ENCODE data around the gene MYRIP. TPM values are rescaled to one million over a fixed set of nuclear protein-coding genes. Genes with fewer than 3 reads are reported as not detected.

Gene MYRIP
- total RNA-seq, 2 donors from 2014 or later = 4.8 to 9.3 TPM

DNA sequence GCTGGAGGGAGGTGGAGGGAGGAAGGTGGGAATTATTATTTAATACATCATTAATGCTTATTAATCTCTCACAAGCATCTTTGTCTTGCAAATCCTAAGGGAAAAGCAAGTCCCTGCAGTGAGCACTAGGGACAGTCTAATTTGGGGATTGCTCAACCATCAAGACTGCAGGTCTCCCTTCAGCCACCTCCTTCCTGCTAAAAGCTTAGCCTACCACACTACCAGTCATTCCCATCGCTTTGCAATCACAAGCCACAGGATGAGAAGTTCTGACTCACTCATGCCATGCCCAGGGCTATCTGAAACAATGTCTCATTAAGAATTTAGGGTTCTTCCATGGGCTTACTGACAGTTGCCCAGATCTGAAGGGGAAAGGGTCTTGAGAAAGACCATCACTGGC lies 449.1 kb downstream of the MYRIP start:
- DNase-seq (ENCODE audit: low spot score) = no peak
- WGBS = 87% methylated on average over 1 of the region's 1 CpG
- intact Hi-C loops (cut with DNase I) = no loop called here
- H3K4me3 ChIP-seq = no peak overlapping the region
- H3K36me3 ChIP-seq = no peaks in the 10 kb centered on the region
- TF ChIP-seq POLR2A (IDR thresholded peaks at IDR 0.05) (no peak), POLR2AphosphoS5 (IDR thresholded peaks at IDR 0.05) (no peak)
- TF ChIP-seq, protein P1, sequence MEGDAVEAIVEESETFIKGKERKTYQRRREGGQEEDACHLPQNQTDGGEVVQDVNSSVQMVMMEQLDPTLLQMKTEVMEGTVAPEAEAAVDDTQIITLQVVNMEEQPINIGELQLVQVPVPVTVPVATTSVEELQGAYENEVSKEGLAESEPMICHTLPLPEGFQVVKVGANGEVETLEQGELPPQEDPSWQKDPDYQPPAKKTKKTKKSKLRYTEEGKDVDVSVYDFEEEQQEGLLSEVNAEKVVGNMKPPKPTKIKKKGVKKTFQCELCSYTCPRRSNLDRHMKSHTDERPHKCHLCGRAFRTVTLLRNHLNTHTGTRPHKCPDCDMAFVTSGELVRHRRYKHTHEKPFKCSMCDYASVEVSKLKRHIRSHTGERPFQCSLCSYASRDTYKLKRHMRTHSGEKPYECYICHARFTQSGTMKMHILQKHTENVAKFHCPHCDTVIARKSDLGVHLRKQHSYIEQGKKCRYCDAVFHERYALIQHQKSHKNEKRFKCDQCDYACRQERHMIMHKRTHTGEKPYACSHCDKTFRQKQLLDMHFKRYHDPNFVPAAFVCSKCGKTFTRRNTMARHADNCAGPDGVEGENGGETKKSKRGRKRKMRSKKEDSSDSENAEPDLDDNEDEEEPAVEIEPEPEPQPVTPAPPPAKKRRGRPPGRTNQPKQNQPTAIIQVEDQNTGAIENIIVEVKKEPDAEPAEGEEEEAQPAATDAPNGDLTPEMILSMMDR (IDR thresholded peaks at IDR 0.05) = no peak
- no peaks in the 10 kb centered on the region for H3K27me3 ChIP-seq (replicated peaks; ENCODE audit: insufficient read depth)
- H3K9me3 ChIP-seq = no peaks in the 10 kb centered on the region
- H3K27ac ChIP-seq = no peak overlapping the region
- H3K4me1 ChIP-seq (replicated peaks) = no peaks in the 10 kb centered on the region

DNA sequence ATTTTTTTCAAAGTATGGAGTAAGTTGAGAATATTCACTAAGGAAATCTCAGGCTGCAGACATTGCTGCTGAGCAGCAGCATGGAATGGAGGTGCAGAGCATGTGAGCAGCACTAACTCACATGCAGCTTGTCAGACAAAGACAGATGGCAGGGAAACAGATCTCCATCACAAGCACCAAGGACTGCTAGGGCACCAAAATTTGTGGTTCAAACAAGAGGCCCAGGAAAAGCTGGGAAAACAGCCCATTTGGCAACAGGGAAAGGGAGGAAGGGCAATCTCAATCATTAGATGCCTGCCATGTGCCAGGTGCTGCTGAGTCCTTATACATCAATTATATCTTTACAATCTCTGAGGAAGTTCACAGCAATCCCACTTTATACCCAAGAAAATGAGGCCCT lies 452.9 kb downstream of the MYRIP start:
- intact Hi-C loops (cut with DNase I) = no loop called here
- Histone ChIP-seq H3K36me3 (no peaks in the 10 kb centered on the region), H3K4me1 (replicated peaks) (no peaks in the 10 kb centered on the region), H3K4me3 (no peak overlapping the region), H3K9me3 (no peaks in the 10 kb centered on the region), H3K27ac (no peak overlapping the region), H3K27me3 (replicated peaks; ENCODE audit: insufficient read depth) (no peaks in the 10 kb centered on the region)
- no peak for TF ChIP-seq POLR2AphosphoS5 (IDR thresholded peaks at IDR 0.05)
- TF ChIP-seq POLR2A (IDR thresholded peaks at IDR 0.05) = no peak
- TF ChIP-seq, protein P1 (IDR thresholded peaks at IDR 0.05) = no peak
- DNase-seq (ENCODE audit: low spot score) = no peak

DNA sequence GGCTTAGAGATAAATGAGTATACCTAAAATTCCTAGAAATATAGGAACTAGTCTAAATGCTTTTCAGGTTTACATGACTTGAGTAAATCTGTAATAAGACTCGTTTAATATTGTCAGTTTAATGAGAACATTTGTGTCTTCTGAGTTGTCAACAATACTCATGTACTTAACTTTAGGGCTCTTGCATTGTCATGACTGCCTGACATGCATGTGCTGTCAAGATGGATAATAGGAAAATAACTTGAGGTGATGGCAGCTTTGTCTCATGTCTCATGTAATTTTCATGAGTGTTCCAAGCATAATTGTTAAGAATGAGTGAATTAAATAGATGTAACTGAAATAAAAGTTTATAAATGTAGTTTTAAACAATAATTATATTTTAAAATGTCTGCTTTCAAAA lies 455.0 kb downstream of the MYRIP start:
- Histone ChIP-seq H3K27ac (no peak overlapping the region), H3K36me3 (no peaks in the 10 kb centered on the region), H3K9me3 (no peaks in the 10 kb centered on the region), H3K4me3 (no peak overlapping the region), H3K4me1 (replicated peaks) (no peaks in the 10 kb centered on the region), H3K27me3 (replicated peaks; ENCODE audit: insufficient read depth) (no peaks in the 10 kb centered on the region)
- intact Hi-C loops (cut with DNase I) = no loop called here
- DNase-seq (ENCODE audit: low spot score) = no peak
- TF ChIP-seq POLR2AphosphoS5 (IDR thresholded peaks at IDR 0.05) (no peak), POLR2A (IDR thresholded peaks at IDR 0.05) (no peak)
- TF ChIP-seq, protein P1 (IDR thresholded peaks at IDR 0.05) = no peak
- 38% methylated on average over 1 of the region's 1 CpG for WGBS

DNA sequence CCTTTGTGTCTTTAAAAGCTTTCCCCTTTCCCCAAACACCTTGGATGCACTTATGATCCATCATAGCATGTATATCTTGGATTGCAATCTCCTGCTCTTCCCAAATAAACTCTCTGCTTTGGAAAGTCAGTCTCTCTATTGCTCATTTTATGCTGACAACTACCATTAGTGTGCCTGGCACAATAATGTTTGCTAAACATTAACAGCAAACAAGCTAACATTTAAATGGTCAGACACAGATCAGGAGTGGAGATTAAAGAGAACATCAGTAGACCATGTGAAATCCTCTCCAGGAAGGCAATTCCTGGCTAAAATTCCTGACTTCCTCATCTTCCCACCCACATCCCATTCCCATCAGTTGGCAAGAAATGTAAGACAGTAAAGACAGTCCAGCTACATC lies 455.8 kb downstream of the MYRIP start:
- intact Hi-C loops (cut with DNase I) = no loop called here
- Histone ChIP-seq H3K27ac (no peak overlapping the region), H3K27me3 (replicated peaks; ENCODE audit: insufficient read depth) (no peaks in the 10 kb centered on the region), H3K9me3 (no peaks in the 10 kb centered on the region), H3K36me3 (no peaks in the 10 kb centered on the region), H3K4me1 (replicated peaks) (no peaks in the 10 kb centered on the region), H3K4me3 (no peak overlapping the region)
- TF ChIP-seq POLR2AphosphoS5 (IDR thresholded peaks at IDR 0.05) (peak; percentile 47), POLR2A (IDR thresholded peaks at IDR 0.05) (no peak)
- DNase-seq (ENCODE audit: low spot score) = no peak

DNA sequence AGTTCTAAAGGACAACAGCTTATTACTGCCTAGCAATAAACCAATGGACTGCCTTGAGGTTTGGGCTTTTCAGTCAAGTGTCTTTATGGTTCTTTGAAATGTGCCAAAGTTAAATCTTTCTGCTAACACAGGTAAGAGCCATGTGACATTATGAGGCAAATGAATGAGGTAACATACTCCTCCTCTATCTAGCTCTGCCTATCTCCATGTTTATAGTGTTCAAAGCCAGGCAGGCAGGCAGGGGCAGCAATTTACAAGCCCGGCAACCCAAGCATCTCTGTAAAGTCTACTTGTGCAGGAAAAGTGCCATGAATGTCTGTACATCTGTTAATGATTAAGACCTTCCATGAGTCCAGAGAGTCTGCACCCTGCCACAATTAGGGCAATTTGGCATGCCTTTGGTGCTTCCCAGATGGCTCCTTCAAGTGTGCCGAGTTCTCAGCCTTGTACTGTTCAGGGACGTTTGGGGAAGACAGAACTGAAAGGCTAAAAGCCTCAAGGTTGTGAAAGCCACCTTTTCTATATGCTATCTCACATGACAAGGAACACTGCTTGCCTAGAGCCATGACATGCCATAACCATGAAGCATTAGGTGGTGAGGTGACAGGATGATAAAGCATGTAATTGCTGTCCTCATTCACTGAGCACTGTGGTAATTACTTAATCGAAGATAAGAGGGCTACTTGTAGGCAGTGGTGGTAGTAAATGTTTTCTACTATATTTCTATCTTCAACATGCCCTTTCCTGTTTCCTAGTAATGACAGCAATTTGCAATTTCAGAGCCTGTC lies 458.7 kb downstream of the MYRIP start:
- H3K4me3 ChIP-seq = no peak overlapping the region
- H3K27me3 ChIP-seq (replicated peaks; ENCODE audit: insufficient read depth) = no peaks in the 10 kb centered on the region
- H3K9me3 ChIP-seq = no peaks in the 10 kb centered on the region
- no peak for DNase-seq (ENCODE audit: low spot score)
- intact Hi-C loops (cut with DNase I) = no loop called here
- H3K4me1 ChIP-seq (replicated peaks) = no peaks in the 10 kb centered on the region
- H3K27ac ChIP-seq = no peak overlapping the region
- no peaks in the 10 kb centered on the region for H3K36me3 ChIP-seq
- WGBS = 17% methylated on average over 4 of the region's 4 CpGs
- TF ChIP-seq, protein P1 (IDR thresholded peaks at IDR 0.05) = no peak
- TF ChIP-seq POLR2AphosphoS5 (IDR thresholded peaks at IDR 0.05) = no peak
